Type B pancreatic cell (in vitro differentiated cells): Measurements from ENCODE around the gene TRAF3. TPM values are rescaled to one million over a fixed set of nuclear protein-coding genes. Genes with fewer than 3 reads are reported as not detected.
"Not testable (repeated sequence)": the region's sequence is repeated elsewhere in the genome, so short reads cannot be mapped to it uniquely, and the experiment has no call there.

ENCODE experiments used
- DNase-seq: peaks from one replicate; pipeline ENCODE4 v3.0.0; 2021; ENCODE audit warnings: mixed read lengths; ENCODE audit not compliant: unreplicated experiment; ENCODE audit errors: extremely low spot score
- H3K27ac Mint-ChIP-seq: 2 replicates; pipeline ENCODE4 v1.8.0; 2021; ENCODE audit warnings: mild to moderate bottlenecking, mixed read lengths
- H3K27me3 Mint-ChIP-seq: 2 replicates; pipeline ENCODE4 v1.8.0; 2021; ENCODE audit warnings: mixed read lengths
- H3K36me3 Mint-ChIP-seq: 2 replicates; pipeline ENCODE4 v1.8.0; 2021; ENCODE audit warnings: mixed read lengths
- H3K4me1 Mint-ChIP-seq: one replicate; pipeline ENCODE4 v1.8.0; 2021; ENCODE audit warnings: mixed read lengths; ENCODE audit not compliant: unreplicated experiment
- H3K4me3 Mint-ChIP-seq: 2 replicates; pipeline ENCODE4 v1.8.0; 2021; ENCODE audit warnings: mild to moderate bottlenecking, mixed read lengths
- H3K9me3 Mint-ChIP-seq: 2 replicates; pipeline ENCODE4 v1.8.0; 2021; ENCODE audit warnings: mixed read lengths
- CTCF ChIP-seq: fragments of 200-600 bp; sonication (generic); conservative IDR thresholded peaks from 2 replicates; pipeline ENCODE4 v1.5.0; 2021; ENCODE audit warnings: antibody characterized with exemption, mild to moderate bottlenecking
- total RNA-seq: library from RNA; stranded (reverse); gene quantifications from 2 replicates; pipeline ENCODE4 v1.2.1, GENCODE V29; 2021; ENCODE audit warnings: low replicate concordance

Gene TRAF3
- total RNA-seq, 1 donor from 2014 or later = 24.0 TPM

GRCh38 chr14:102872020-102872419 is 94.8 kb downstream of the TRAF3 start:
- no peak for TF ChIP-seq CTCF
- no peak for DNase-seq
- Mint-ChIP-seq H3K36me3 (peaks cover 9% of the 10 kb centered on the region), H3K27ac (no peak overlapping the region), H3K4me3 (no peak overlapping the region), H3K9me3 (no peaks in the 10 kb centered on the region), H3K4me1 (peaks cover 5% of the 10 kb centered on the region), H3K27me3 (no peaks in the 10 kb centered on the region)

GRCh38 chr14:102873131-102873530 is 95.9 kb downstream of the TRAF3 start:
- DNase-seq = no peak
- Mint-ChIP-seq H3K36me3 (peaks cover 9% of the 10 kb centered on the region), H3K9me3 (no peaks in the 10 kb centered on the region)

GRCh38 chr14:102873546-102874061 is 96.4 kb downstream of the TRAF3 start:
- H3K4me1 Mint-ChIP-seq = no peaks in the 10 kb centered on the region
- H3K9me3 Mint-ChIP-seq = no peaks in the 10 kb centered on the region
- H3K36me3 Mint-ChIP-seq = peaks cover 9% of the 10 kb centered on the region
- H3K4me3 Mint-ChIP-seq = no peak overlapping the region
- no peak for DNase-seq
- no peak for TF ChIP-seq CTCF
- H3K27me3 Mint-ChIP-seq = no peaks in the 10 kb centered on the region
- no peak overlapping the region for H3K27ac Mint-ChIP-seq

More at GRCh38 chr14:102873131-102873530, 95.9 kb downstream of the TRAF3 start:
- TF ChIP-seq CTCF = no peak
- Mint-ChIP-seq H3K4me3 (no peak overlapping the region), H3K27ac (peak overlapping the region; percentile 18), H3K4me1 (no peaks in the 10 kb centered on the region), H3K27me3 (no peaks in the 10 kb centered on the region)

- H3K36me3 Mint-ChIP-seq = peaks cover 14% of the 10 kb centered on the region
- TF ChIP-seq CTCF = no peak
- no peak for DNase-seq
- peak overlapping the region; percentile 12 for H3K27ac Mint-ChIP-seq
- no peak overlapping the region for H3K4me3 Mint-ChIP-seq
- no peaks in the 10 kb centered on the region for H3K9me3 Mint-ChIP-seq
- no peaks in the 10 kb centered on the region for H3K4me1 Mint-ChIP-seq
- H3K27me3 Mint-ChIP-seq = no peaks in the 10 kb centered on the region
Measured at GRCh38 chr14:102875652-102876051, 98.4 kb downstream of the TRAF3 start.

GRCh38 chr14:102877511-102877910 is 100.3 kb downstream of the TRAF3 start:
- H3K27ac Mint-ChIP-seq = not testable (repeated sequence)
- peaks cover 14% of the 10 kb centered on the region for H3K36me3 Mint-ChIP-seq

GRCh38 chr14:102878174-102878969 is 101.1 kb downstream of the TRAF3 start:
- Mint-ChIP-seq H3K9me3 (no peaks in the 10 kb centered on the region), H3K4me1 (no peaks in the 10 kb centered on the region), H3K27ac (no peak overlapping the region), H3K36me3 (peaks cover 14% of the 10 kb centered on the region), H3K4me3 (no peak overlapping the region), H3K27me3 (no peaks in the 10 kb centered on the region)
- no peak for TF ChIP-seq CTCF
- DNase-seq = no peak

More at GRCh38 chr14:102877511-102877910, 100.3 kb downstream of the TRAF3 start:
- H3K4me3 Mint-ChIP-seq, H3K9me3 Mint-ChIP-seq, H3K27me3 Mint-ChIP-seq, DNase-seq, H3K4me1 Mint-ChIP-seq: not testable (repeated sequence)
